ENCODE results near the gene CMSS1.

The CMSS1 gene

DNA sequence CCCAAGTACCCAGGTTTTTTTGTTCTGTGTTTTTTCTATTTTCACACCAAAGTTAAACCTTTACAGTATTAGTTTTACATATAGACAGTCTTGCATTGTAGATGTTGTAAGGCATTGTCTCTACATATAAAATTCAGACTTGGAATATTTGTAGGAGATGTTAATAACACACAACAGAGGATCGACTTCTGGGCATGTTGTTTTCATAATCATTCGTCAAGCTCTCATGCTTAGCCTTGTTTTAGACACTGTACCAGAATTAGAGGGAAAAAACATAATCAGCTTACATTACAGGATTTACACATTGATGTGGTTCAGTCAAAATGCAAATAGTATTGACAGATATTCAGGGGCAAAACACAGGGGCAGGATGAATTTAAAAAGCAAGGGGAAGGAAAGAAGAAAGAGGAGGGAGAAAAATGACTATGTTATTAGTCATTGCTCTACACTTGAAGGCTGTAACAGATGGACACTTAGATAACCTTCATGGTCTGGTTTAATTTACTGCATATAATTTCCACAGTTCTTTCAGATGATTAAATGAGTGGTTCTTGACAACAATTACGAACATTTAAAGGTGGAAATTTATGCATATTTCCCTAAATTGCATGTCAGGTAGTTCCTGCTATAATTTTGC, 7.5 kb downstream of the CMSS1 start:
- no peak overlapping the region for H3K27ac ChIP-seq (replicated peaks)
- H3K4me3 ChIP-seq (replicated peaks; ENCODE audit: insufficient read depth, low read length) = no peak overlapping the region
- no peak for TF ChIP-seq GABPA (IDR thresholded peaks at IDR 0.05; ENCODE audit: low read depth)
- TF ChIP-seq SPI1 (IDR thresholded peaks at IDR 0.05; ENCODE audit: borderline replicate concordance, low read depth) = no peak
- TF ChIP-seq REST (IDR thresholded peaks at IDR 0.05; ENCODE audit: insufficient replicate concordance, low read depth) = no peak
- H3K27me3 ChIP-seq (ENCODE audit: insufficient read depth, poor library complexity, severe bottlenecking) = no peaks in the 10 kb centered on the region
- no peak for DNase-seq (ENCODE audit: low read depth in 1 of 2, low spot score in 1 of 2)

GRCh38 chr3:99829844-99830243, 12.2 kb downstream of the CMSS1 start:
- H3K27ac ChIP-seq (replicated peaks) = no peak overlapping the region

GRCh38 chr3:99833617-99834205, 16.0 kb downstream of the CMSS1 start:
- no peak for DNase-seq (ENCODE audit: low read depth in 1 of 2, low spot score in 1 of 2)
- no peaks in the 10 kb centered on the region for H3K27me3 ChIP-seq (ENCODE audit: insufficient read depth, poor library complexity, severe bottlenecking)
- no peak overlapping the region for H3K27ac ChIP-seq (replicated peaks)
- TF ChIP-seq SPI1 (IDR thresholded peaks at IDR 0.05; ENCODE audit: borderline replicate concordance, low read depth) (no peak), REST (IDR thresholded peaks at IDR 0.05; ENCODE audit: insufficient replicate concordance, low read depth) (no peak), GABPA (IDR thresholded peaks at IDR 0.05; ENCODE audit: low read depth) (no peak), POLR2AphosphoS5 (IDR thresholded peaks at IDR 0.05; ENCODE audit: low read depth) (no peak)
- TF ChIP-seq, protein P1, sequence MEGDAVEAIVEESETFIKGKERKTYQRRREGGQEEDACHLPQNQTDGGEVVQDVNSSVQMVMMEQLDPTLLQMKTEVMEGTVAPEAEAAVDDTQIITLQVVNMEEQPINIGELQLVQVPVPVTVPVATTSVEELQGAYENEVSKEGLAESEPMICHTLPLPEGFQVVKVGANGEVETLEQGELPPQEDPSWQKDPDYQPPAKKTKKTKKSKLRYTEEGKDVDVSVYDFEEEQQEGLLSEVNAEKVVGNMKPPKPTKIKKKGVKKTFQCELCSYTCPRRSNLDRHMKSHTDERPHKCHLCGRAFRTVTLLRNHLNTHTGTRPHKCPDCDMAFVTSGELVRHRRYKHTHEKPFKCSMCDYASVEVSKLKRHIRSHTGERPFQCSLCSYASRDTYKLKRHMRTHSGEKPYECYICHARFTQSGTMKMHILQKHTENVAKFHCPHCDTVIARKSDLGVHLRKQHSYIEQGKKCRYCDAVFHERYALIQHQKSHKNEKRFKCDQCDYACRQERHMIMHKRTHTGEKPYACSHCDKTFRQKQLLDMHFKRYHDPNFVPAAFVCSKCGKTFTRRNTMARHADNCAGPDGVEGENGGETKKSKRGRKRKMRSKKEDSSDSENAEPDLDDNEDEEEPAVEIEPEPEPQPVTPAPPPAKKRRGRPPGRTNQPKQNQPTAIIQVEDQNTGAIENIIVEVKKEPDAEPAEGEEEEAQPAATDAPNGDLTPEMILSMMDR (IDR thresholded peaks at IDR 0.05; ENCODE audit: insufficient read depth, low read length) = no peak
- no peak overlapping the region for H3K4me3 ChIP-seq (replicated peaks; ENCODE audit: insufficient read depth, low read length)

More at GRCh38 chr3:99829844-99830243, 12.2 kb downstream of the CMSS1 start:
- TF ChIP-seq REST (IDR thresholded peaks at IDR 0.05; ENCODE audit: insufficient replicate concordance, low read depth) = no peak
- no peak for TF ChIP-seq POLR2AphosphoS5 (IDR thresholded peaks at IDR 0.05; ENCODE audit: low read depth)
- TF ChIP-seq, protein P1 (IDR thresholded peaks at IDR 0.05; ENCODE audit: insufficient read depth, low read length) = no peak
- no peak for TF ChIP-seq SPI1 (IDR thresholded peaks at IDR 0.05; ENCODE audit: borderline replicate concordance, low read depth)
- TF ChIP-seq GABPA (IDR thresholded peaks at IDR 0.05; ENCODE audit: low read depth) = no peak
- Histone ChIP-seq H3K4me3 (replicated peaks; ENCODE audit: insufficient read depth, low read length) (no peak overlapping the region), H3K27me3 (ENCODE audit: insufficient read depth, poor library complexity, severe bottlenecking) (no peaks in the 10 kb centered on the region)
- no peak for DNase-seq (ENCODE audit: low read depth in 1 of 2, low spot score in 1 of 2)
